Transverse colon (tissue), 4 donors: ENCODE results near the gene SH3TC2. TPM values are rescaled to one million over a fixed set of nuclear protein-coding genes. Genes with fewer than 3 reads are reported as not detected.

ENCODE experiments used
- small RNA-seq, 4 donors: library from RNA; depleted of rRNA; stranded (forward); fragments of <200 nt; gene quantifications; one replicate each; pipeline ENCODE3, GENCODE V24; 2016
- total RNA-seq, 4 donors: library from RNA; depleted of rRNA; stranded (reverse); fragments of >200 nt; gene quantifications; one replicate each; pipeline ENCODE4 v1.1.0, GENCODE V29; 2016

Gene SH3TC2
- total RNA-seq, 4 donors from 2014 or later = 0.55 to 1.6 (median 1.5) TPM; not detected in 1

Small RNAs within 50 kb of the gene (small RNA-seq; reads per million reads assigned to genes)
- gene MIR584 (6.8 to 18.1 (median 12.7) reads per million in 4 donors), gene RNU6-732P (0 reads per million in 4 donors)

Other genes with a start within 250 kb of the SH3TC2 start
- 1 to 10 TPM in 3 of 4 donors, under 1 TPM in 1; 1.00 to 3.5 (median 1.7) TPM for gene ADRB2, start 236.5 kb downstream of the SH3TC2 start, total RNA-seq
- 1 to 10 TPM; 4.2 to 6.5 (median 4.7) TPM for gene ABLIM3, start 78.4 kb upstream of the SH3TC2 start, total RNA-seq
- 1 to 10 TPM; 2.2 to 4.1 (median 3.0) TPM for gene AFAP1L1, start 208.8 kb upstream of the SH3TC2 start, total RNA-seq